Activated T-helper 1 cell treated with anti-CD3 and anti-CD28 coated beads, Interleukin-12 subunit alpha, Interleukin-12 subunit beta, Interleukin-2, Interleukin-4 antibody, amounts not matched to agents 30 ng/mL and 10 ng/mL and 1 ng/mL, durations not matched to agents 14 hours and 24 hours and 36 hours (primary cell): ENCODE results near the gene NELFB. TPM values are rescaled to one million over a fixed set of nuclear protein-coding genes. Genes with fewer than 3 reads are reported as not detected.
A peak's percentile ranks its signal among the peaks of the same experiment; 100 is the strongest.

Experiments used
- DNase-seq: peaks from one replicate; pipeline ENCODE4 v3.0.0; 2021; ENCODE audit warnings: low spot score
- H3K27ac Mint-ChIP-seq: one replicate; pipeline ENCODE4 v1.8.0; 2021; ENCODE audit warnings: mild to moderate bottlenecking, mixed read lengths
- H3K27me3 Mint-ChIP-seq: one replicate; pipeline ENCODE4 v1.8.0; 2022; ENCODE audit warnings: mild to moderate bottlenecking, moderate library complexity, mixed read lengths; ENCODE audit not compliant: insufficient read depth
- H3K36me3 Mint-ChIP-seq: one replicate; pipeline ENCODE4 v1.8.0; 2021; ENCODE audit warnings: low read depth, mixed read lengths
- H3K4me1 Mint-ChIP-seq: one replicate; pipeline ENCODE4 v1.8.0; 2021; ENCODE audit warnings: low read depth, mixed read lengths
- H3K4me3 Mint-ChIP-seq: one replicate; pipeline ENCODE4 v1.8.0; 2021; ENCODE audit warnings: mild to moderate bottlenecking, moderate library complexity, mixed read lengths
- H3K9me3 Mint-ChIP-seq: one replicate; pipeline ENCODE4 v1.8.0; 2021; ENCODE audit warnings: mixed read lengths
- intact Hi-C: fragments of 100-400 bp; cut with micrococcal nuclease; formaldehyde crosslinking; loops from one replicate; pipeline ENCODE4 v1.15.1; 2024
- total RNA-seq: library from RNA; stranded (reverse); gene quantifications from 2 replicates; pipeline ENCODE4 v1.2.3, GENCODE V29; 2022

NELFB gene
- total RNA-seq, 1 donor from 2014 or later: 70.8 TPM

- no peaks in the 10 kb centered on the region for H3K9me3 Mint-ChIP-seq
- H3K27ac Mint-ChIP-seq: peak overlapping the region; percentile 71
- peaks cover 9% of the 10 kb centered on the region for H3K4me1 Mint-ChIP-seq
- intact Hi-C loops: no loop called here
- peak overlapping the region; percentile 87 for H3K4me3 Mint-ChIP-seq
- H3K27me3 Mint-ChIP-seq: peaks cover 36% of the 10 kb centered on the region
- H3K36me3 Mint-ChIP-seq: no peaks in the 10 kb centered on the region
- no peak for DNase-seq
These were observed 46.2 kb downstream of the NELFB start for GRCh38 chr9:137301081-137301947.

DNA sequence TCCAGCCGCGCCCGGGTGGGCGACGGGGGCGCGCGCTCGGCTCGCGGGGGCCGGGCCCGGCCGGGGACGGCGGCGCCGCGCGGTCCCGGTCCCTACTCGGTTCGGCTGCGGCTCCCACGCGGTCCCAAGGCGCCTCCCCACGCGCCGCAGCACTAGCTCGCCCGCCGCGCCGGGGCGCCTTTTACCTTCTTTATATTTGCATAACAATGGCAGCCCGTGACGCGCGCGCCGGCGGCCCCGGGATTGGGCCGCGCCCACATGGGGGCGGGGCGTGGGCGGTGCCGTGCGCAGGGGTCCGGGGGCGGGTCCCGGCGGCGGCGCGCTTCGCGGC is 47.0 kb downstream of the NELFB start, which contains the start of gene NRARP:
TSS of gene NRARP (minus strand) at position 154 of the 331 bp plus-strand sequence. CDS start 343 bp downstream, outside the sequence.
- intact Hi-C loops: loop anchor here (1.0 kb wide), 2 partner anchors 8 to 121 kb away; partner anchors contain the start of genes EXD3 and NOXA1
- H3K27me3 Mint-ChIP-seq: peaks cover 29% of the 10 kb centered on the region
- H3K4me3 Mint-ChIP-seq: peak within 1 kb of the TSS; percentile 74
- DNase-seq: peak; percentile 91
- H3K36me3 Mint-ChIP-seq: no peaks in the 10 kb centered on the region
- H3K27ac Mint-ChIP-seq: peak within 1 kb of the TSS; percentile 18
- no peaks in the 10 kb centered on the region for H3K9me3 Mint-ChIP-seq
- peaks cover 9% of the 10 kb centered on the region for H3K4me1 Mint-ChIP-seq

GRCh38 chr9:137302449-137303150 is 47.5 kb downstream of the NELFB start:
- intact Hi-C loops: loop anchor here (1.0 kb wide), 2 partner anchors 8 to 121 kb away; partner anchors contain the start of genes EXD3 and NOXA1

GRCh38 chr9:137303151-137303892 is 48.2 kb downstream of the NELFB start:
- H3K27me3 Mint-ChIP-seq: peaks cover 21% of the 10 kb centered on the region
- DNase-seq: no peak
- no peaks in the 10 kb centered on the region for H3K9me3 Mint-ChIP-seq
- H3K4me1 Mint-ChIP-seq: peaks cover 9% of the 10 kb centered on the region
- H3K4me3 Mint-ChIP-seq: no peak overlapping the region
- no peak overlapping the region for H3K27ac Mint-ChIP-seq
- H3K36me3 Mint-ChIP-seq: no peaks in the 10 kb centered on the region
- intact Hi-C loops: no loop called here

More at GRCh38 chr9:137302449-137303150, 47.5 kb downstream of the NELFB start:
- Mint-ChIP-seq H3K36me3 (no peaks in the 10 kb centered on the region), H3K27me3 (peaks cover 24% of the 10 kb centered on the region), H3K4me1 (peaks cover 9% of the 10 kb centered on the region), H3K4me3 (no peak overlapping the region), H3K27ac (no peak overlapping the region), H3K9me3 (no peaks in the 10 kb centered on the region)
- DNase-seq: no peak

DNA sequence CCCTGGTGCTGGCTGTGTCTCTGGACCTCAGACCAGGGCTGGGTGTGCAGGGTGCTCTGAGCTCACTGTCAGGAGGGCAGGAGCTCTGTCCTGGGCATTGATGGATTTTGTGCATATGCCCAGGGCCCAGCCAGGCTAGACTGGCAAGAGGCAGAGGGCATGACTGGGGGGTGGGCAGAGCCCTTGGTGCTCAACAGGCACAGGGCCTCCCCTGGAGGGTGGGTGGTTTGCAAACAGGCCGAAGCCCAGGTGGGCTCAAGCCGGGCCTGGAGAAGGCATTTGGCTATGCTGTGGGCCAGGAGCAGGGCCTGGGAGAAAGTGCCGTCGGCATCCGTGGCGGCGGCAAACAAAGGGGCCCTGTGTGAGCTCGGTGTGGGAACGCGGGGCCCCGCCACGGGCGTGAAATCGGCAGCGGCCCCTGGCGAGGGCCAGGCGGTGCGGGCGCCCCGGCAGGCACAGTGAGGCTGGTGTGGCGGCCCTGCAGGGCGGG is 48.8 kb downstream of the NELFB start:
- H3K27me3 Mint-ChIP-seq: peaks cover 17% of the 10 kb centered on the region
- H3K36me3 Mint-ChIP-seq: no peaks in the 10 kb centered on the region
- no peak for DNase-seq
- no peak overlapping the region for H3K27ac Mint-ChIP-seq
- H3K4me1 Mint-ChIP-seq: peaks cover 9% of the 10 kb centered on the region
- H3K9me3 Mint-ChIP-seq: no peaks in the 10 kb centered on the region
- no peak overlapping the region for H3K4me3 Mint-ChIP-seq
- intact Hi-C loops: no loop called here

- DNase-seq: no peak
- H3K4me3 Mint-ChIP-seq: no peak overlapping the region
- intact Hi-C loops: no loop called here
- peaks cover 9% of the 10 kb centered on the region for H3K4me1 Mint-ChIP-seq
- no peak overlapping the region for H3K27ac Mint-ChIP-seq
- peaks cover 12% of the 10 kb centered on the region for H3K27me3 Mint-ChIP-seq
- H3K36me3 Mint-ChIP-seq: no peaks in the 10 kb centered on the region
- H3K9me3 Mint-ChIP-seq: no peaks in the 10 kb centered on the region
These were observed 49.4 kb downstream of the NELFB start for GRCh38 chr9:137304383-137305059.

DNA sequence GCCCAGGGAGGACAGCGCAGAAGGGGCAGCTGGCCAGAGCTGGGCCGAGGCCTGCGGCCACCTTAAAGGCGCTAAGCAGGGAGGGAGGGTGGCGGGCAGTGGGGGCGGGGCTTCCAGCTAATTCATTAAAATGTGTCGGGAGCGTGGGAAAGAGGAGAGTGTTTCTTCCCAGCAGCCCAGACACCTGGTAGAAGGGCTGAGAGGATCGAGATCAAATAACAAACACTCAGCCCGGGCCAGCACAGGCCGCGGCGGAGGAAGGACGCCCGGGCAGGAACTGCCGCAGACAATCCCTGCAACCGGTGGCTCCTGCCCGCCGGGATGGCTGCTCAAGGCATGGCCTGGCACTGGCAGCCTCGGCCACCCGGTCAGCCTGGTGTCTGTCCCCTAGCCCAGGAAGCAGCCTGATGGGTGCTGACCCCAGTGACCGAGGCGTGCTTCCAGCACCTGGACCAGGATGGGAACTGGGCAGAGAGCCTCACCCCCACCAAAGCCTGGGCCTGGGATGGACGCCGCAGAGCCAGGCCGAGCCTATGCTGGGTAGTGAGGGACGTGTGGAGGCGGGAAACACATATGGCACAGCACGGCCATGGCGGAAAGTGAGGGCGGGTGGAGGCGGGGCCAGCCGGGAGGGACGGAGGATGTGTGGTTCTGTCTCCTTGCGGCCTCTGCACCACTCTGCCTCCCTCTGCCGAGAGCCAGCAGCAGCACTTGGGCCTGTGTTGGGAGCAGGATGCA is 50.1 kb downstream of the NELFB start:
- peak overlapping the region; percentile 84 for H3K27ac Mint-ChIP-seq
- H3K4me1 Mint-ChIP-seq: peaks cover 5% of the 10 kb centered on the region
- H3K9me3 Mint-ChIP-seq: no peaks in the 10 kb centered on the region
- H3K36me3 Mint-ChIP-seq: no peaks in the 10 kb centered on the region
- peaks cover 6% of the 10 kb centered on the region for H3K27me3 Mint-ChIP-seq
- peak; percentile 51 for DNase-seq
- H3K4me3 Mint-ChIP-seq: peak overlapping the region; percentile 39
- intact Hi-C loops: no loop called here

- Mint-ChIP-seq H3K36me3 (no peaks in the 10 kb centered on the region), H3K4me3 (no peak overlapping the region), H3K4me1 (peaks cover 3% of the 10 kb centered on the region), H3K27me3 (peaks cover 4% of the 10 kb centered on the region), H3K27ac (peak overlapping the region; percentile 84), H3K9me3 (no peaks in the 10 kb centered on the region)
- no peak for DNase-seq
- intact Hi-C loops: no loop called here
These were observed 50.6 kb downstream of the NELFB start for GRCh38 chr9:137305798-137306065.

DNA sequence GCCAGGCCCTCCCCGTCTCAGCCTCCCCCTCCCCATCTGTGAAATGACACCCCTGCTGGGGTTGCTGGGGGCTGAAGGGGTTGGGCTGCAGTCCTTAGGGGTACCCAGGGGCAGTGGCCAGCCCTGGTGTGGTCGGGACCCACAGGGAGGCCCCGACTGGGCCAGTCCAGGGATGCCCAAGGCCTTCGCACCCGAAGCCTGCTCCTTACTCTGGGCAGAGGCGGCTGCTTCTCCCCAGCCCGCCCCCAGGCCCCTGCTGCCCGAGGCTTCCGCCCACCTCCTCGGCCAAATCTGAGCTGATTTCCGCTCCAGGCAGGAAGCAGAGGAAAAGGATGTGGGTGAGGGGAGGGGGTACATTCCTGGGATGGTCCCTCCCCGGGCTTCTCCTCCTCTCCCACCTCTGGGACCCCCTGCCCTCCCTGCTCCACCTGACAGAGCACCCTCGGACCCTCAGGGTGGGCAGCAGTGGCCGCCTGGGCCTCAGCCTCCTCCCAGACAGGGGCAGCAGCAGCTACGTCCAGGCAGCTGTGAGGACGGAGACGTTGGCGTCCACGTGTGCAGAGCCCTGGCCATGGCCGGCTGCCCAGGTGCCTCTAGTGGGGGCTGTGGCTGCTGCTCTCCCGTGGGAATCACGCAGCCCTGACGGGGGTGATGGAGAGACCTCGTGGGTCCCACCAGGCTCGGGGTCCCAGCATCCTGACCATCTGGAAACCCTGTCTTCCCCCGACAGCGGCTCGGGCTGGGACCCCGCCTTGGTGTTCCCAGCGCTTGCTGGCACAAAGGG is 51.1 kb downstream of the NELFB start:
- no peak for DNase-seq
- no peak overlapping the region for H3K4me3 Mint-ChIP-seq
- H3K27ac Mint-ChIP-seq: no peak overlapping the region
- H3K4me1 Mint-ChIP-seq: no peaks in the 10 kb centered on the region
- intact Hi-C loops: no loop called here
- no peaks in the 10 kb centered on the region for H3K9me3 Mint-ChIP-seq
- H3K27me3 Mint-ChIP-seq: peaks cover 2% of the 10 kb centered on the region
- no peaks in the 10 kb centered on the region for H3K36me3 Mint-ChIP-seq

GRCh38 chr9:137306850-137307254 is 51.7 kb downstream of the NELFB start:
- peaks cover 2% of the 10 kb centered on the region for H3K27me3 Mint-ChIP-seq
- H3K9me3 Mint-ChIP-seq: no peaks in the 10 kb centered on the region
- no peak for DNase-seq
- intact Hi-C loops: no loop called here
- no peak overlapping the region for H3K27ac Mint-ChIP-seq
- H3K4me3 Mint-ChIP-seq: no peak overlapping the region
- no peaks in the 10 kb centered on the region for H3K36me3 Mint-ChIP-seq
- H3K4me1 Mint-ChIP-seq: no peaks in the 10 kb centered on the region

GRCh38 chr9:137307255-137308056 is 52.3 kb downstream of the NELFB start:
- H3K27ac Mint-ChIP-seq: no peak overlapping the region
- no peaks in the 10 kb centered on the region for H3K4me1 Mint-ChIP-seq

More at GRCh38 chr9:137307255-137308056, 52.3 kb downstream of the NELFB start:
- intact Hi-C loops: no loop called here
- peaks cover 2% of the 10 kb centered on the region for H3K27me3 Mint-ChIP-seq
- no peak for DNase-seq
- H3K4me3 Mint-ChIP-seq: no peak overlapping the region
- no peaks in the 10 kb centered on the region for H3K9me3 Mint-ChIP-seq
- no peaks in the 10 kb centered on the region for H3K36me3 Mint-ChIP-seq
